Vagina (tissue), 2 donors: ENCODE results near the gene TULP4.

Source experiments
- POLR2A ChIP-seq, 2 donors: fragments of 450-650 bp; IDR thresholded peaks; one replicate each; pipeline ENCODE4 v1.6.1; 2017; ENCODE audit warnings: antibody characterized with exemption in 2 of 2, mild to moderate bottlenecking in 2 of 2, moderate library complexity in 2 of 2
- POLR2AphosphoS5 ChIP-seq, 2 donors: sonication (generic); formaldehyde crosslinking; IDR thresholded peaks; one replicate each; pipeline ENCODE4 v1.9.0; 2017; ENCODE audit warnings: antibody characterized with exemption in 2 of 2, mild to moderate bottlenecking in 2 of 2, low read depth in 1 of 2; ENCODE audit not compliant: insufficient read depth in 1 of 2
- TF ChIP-seq, protein P1 (sequence below), 3 experiments: fragments of 450-650 bp in 2 of 3; fragments of 200-600 bp in 1 of 3; sonication (generic) in 1 of 3; IDR thresholded peaks; one replicate each; pipeline ENCODE4 v1.5.1; 2017 to 2019; ENCODE audit warnings: antibody characterized with exemption in 3 of 3, mild to moderate bottlenecking in 2 of 3, moderate library complexity in 2 of 3

DNA sequence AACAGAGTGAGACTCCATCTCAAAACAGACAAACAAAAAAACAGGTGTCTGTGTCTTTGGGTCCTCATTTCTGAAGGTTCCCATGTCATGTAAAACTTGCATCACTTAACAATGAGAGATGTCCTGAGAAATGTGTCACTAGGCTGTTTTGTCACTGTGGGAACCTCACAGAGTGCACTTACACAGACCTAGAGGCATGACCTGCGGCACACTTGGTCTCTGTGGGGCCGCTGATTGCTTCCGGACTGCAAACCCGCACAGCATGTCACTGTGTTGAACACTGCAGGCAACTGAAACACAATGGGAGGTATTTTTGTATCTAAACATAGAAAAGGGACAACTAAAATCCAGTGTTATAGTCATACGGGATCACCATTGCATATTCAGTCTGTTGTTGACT lies 205.3 kb downstream of the TULP4 start:
- TF ChIP-seq, protein P1, sequence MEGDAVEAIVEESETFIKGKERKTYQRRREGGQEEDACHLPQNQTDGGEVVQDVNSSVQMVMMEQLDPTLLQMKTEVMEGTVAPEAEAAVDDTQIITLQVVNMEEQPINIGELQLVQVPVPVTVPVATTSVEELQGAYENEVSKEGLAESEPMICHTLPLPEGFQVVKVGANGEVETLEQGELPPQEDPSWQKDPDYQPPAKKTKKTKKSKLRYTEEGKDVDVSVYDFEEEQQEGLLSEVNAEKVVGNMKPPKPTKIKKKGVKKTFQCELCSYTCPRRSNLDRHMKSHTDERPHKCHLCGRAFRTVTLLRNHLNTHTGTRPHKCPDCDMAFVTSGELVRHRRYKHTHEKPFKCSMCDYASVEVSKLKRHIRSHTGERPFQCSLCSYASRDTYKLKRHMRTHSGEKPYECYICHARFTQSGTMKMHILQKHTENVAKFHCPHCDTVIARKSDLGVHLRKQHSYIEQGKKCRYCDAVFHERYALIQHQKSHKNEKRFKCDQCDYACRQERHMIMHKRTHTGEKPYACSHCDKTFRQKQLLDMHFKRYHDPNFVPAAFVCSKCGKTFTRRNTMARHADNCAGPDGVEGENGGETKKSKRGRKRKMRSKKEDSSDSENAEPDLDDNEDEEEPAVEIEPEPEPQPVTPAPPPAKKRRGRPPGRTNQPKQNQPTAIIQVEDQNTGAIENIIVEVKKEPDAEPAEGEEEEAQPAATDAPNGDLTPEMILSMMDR (IDR thresholded peaks at IDR 0.05) = no peak
- TF ChIP-seq POLR2AphosphoS5 (IDR thresholded peaks at IDR 0.05; ENCODE audit: insufficient read depth in 1 of 2, low read depth in 1 of 2) (no peak), POLR2A (IDR thresholded peaks at IDR 0.05) (no peak)
